Airway epithelial cell (primary cell): ENCODE data around the gene KNDC1. TPM values are rescaled to one million over a fixed set of nuclear protein-coding genes. Genes with fewer than 3 reads are reported as not detected.

ENCODE experiments used
- total RNA-seq: library from RNA; depleted of rRNA; stranded (reverse); fragments of >200 nt; gene quantifications from 2 replicates; pipeline ENCODE4 v1.2.3, GENCODE V29; 2015

Gene KNDC1
- total RNA-seq = 0.09 TPM in 1 of 2 replicates, not detected in the other

GRCh38 chr10:133159950-133160825 lies at the start of gene KNDC1:
KNDC1 (plus strand) TSS chr10:133160219; CDS start chr10:133160468, 249 bp downstream.

GRCh38 chr10:133230044-133230361 lies 70.0 kb downstream of the KNDC1 start, which contains the start of gene UTF1:
UTF1 (plus strand) TSS chr10:133230217; CDS start chr10:133230289, 72 bp downstream.

GRCh38 chr10:133237588-133238465 lies 77.8 kb downstream of the KNDC1 start, which contains the start of gene VENTX:
VENTX (plus strand) TSS chr10:133237855; CDS start chr10:133237915, 60 bp downstream.

Other genes starting within 250 kb of the KNDC1 start
- gene CFAP46, start 217.6 kb upstream of the KNDC1 start, total RNA-seq = 0.79 and 1.6 TPM in 2 replicates
- gene ADGRA1, start 72.3 kb upstream of the KNDC1 start, total RNA-seq = not detected in 2 replicates
- not detected in 2 replicates for gene UTF1, start 70.0 kb downstream of the KNDC1 start, total RNA-seq
- gene VENTX, start 77.6 kb downstream of the KNDC1 start, total RNA-seq = not detected in 2 replicates
- 26.9 and 30.5 TPM in 2 replicates for gene ADAM8, start 116.6 kb downstream of the KNDC1 start, total RNA-seq
- 45.8 and 56.9 TPM in 2 replicates for gene TUBGCP2, start 148.7 kb downstream of the KNDC1 start, total RNA-seq
- gene ZNF511, start 148.7 kb downstream of the KNDC1 start, total RNA-seq = 24.4 and 29.0 TPM in 2 replicates
- not detected in 2 replicates for gene CALY, start 176.7 kb downstream of the KNDC1 start, total RNA-seq
- not detected in 2 replicates for gene PRAP1, start 187.2 kb downstream of the KNDC1 start, total RNA-seq
- gene FUOM, start 197.8 kb downstream of the KNDC1 start, total RNA-seq = 37.2 and 37.5 TPM in 2 replicates
- 97.7 and 102 TPM in 2 replicates for gene ECHS1, start 213.1 kb downstream of the KNDC1 start, total RNA-seq
- gene PAOX, start 219.0 kb downstream of the KNDC1 start, total RNA-seq = 1.3 and 5.0 TPM in 2 replicates
- 18.1 and 19.1 TPM in 2 replicates for gene MTG1, start 233.9 kb downstream of the KNDC1 start, total RNA-seq